CD4-positive, alpha-beta T cell treated with Interleukin-21 for 1 hour (primary cell): Measurements from ENCODE around the gene C11orf24.
"Not testable (repeated sequence)": the region's sequence is repeated elsewhere in the genome, so short reads cannot be mapped to it uniquely, and the experiment has no call there.

Experiments used
- DNase-seq: peaks from one replicate; pipeline ENCODE4 v3.0.0-alpha.2; 2020

Gene C11orf24

GRCh38 chr11:68298659-68299516 lies 27.1 kb upstream of the C11orf24 start:
- no peak for DNase-seq

DNA sequence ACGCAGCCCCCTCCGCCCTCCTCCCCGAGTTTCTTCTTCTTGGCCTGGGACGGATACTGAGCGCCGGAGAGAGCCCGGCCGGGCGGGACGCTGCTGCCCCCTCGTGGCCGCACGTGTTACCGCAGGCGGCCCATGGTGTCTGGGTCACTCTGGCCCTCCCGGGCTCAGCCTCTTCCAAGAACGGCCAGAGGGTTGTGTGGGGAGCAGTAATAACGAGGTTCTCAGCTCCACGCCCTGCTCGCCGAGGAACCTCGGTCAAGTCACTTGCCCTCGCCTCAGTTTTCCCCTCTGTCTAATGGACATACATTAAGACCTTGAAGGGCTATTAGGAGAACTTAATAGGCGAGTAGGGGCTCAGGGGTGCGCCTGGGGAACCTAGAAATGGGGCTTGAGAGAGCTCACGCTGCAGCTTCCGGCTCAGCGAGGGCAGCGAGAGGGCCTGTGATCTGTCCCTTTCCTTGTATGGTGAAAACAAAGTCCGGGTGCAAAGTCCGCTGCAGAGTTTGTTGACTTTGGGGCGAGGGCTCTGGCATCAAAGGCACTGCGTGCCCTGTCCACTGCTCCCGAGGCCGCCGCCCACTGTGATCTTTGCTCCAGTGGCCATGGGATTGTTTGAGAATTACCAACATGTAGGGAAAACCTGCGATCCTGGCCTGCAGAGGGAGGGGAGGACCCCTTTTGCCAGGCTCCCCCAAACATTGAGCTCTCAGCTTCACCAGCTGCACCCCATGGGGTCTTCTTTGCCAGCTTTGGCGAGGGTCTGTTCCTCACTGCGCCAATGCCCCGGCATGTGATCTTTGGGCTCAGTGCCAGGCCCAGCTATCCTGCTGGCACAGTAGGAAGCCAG lies 26.3 kb upstream of the C11orf24 start:
- peak; percentile 74 for DNase-seq

DNA sequence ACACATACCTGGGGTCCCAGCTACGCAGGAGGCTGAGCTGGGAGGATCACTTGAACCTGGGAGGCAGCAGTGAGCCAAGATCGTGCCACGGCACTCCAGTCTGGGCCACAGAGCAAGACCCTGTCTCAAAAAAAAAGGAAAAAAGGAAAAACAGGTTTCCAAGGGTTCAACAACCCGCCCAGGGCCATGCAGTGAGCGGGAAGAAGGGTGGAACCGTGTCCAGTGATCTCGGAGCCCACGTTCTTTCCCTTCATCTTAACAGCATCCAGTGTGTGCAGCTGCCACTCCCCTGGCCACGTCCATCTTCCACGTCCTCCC lies 25.7 kb upstream of the C11orf24 start:
- DNase-seq: no peak

GRCh38 chr11:68297052-68297378 lies 25.2 kb upstream of the C11orf24 start:
- no peak for DNase-seq

- DNase-seq: no peak
Measured at GRCh38 chr11:68296344-68297051, 24.7 kb upstream of the C11orf24 start.

- no peak for DNase-seq
Measured at GRCh38 chr11:68295940-68296339, 24.2 kb upstream of the C11orf24 start.

GRCh38 chr11:68295271-68295670 lies 23.5 kb upstream of the C11orf24 start:
- no peak for DNase-seq

DNA sequence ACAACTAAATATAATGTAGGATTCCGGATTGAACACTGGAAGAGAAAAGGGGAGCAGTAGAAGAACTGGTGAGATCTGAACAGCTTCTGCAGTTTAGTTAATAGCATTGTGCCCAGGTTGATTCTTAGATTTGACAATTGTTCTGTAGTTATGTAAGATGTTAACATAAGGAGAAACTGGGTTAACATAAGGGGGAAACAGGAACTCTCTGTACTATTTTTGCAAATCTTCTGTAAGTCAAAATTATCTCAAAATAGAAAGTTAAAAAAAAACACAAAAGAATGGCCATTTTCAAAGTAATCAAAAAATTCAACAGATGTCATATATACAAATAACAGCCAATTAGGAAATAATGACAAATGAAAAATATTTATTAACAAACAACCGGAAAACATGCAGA lies 21.9 kb upstream of the C11orf24 start:
- DNase-seq: no peak

GRCh38 chr11:68289456-68289855 lies 17.7 kb upstream of the C11orf24 start:
- DNase-seq: no peak

GRCh38 chr11:68287419-68287818 lies 15.6 kb upstream of the C11orf24 start:
- no peak for DNase-seq

GRCh38 chr11:68284588-68284987 lies 12.8 kb upstream of the C11orf24 start:
- not testable (repeated sequence) for DNase-seq

GRCh38 chr11:68282861-68283230 lies 11.1 kb upstream of the C11orf24 start:
- DNase-seq: no peak

DNA sequence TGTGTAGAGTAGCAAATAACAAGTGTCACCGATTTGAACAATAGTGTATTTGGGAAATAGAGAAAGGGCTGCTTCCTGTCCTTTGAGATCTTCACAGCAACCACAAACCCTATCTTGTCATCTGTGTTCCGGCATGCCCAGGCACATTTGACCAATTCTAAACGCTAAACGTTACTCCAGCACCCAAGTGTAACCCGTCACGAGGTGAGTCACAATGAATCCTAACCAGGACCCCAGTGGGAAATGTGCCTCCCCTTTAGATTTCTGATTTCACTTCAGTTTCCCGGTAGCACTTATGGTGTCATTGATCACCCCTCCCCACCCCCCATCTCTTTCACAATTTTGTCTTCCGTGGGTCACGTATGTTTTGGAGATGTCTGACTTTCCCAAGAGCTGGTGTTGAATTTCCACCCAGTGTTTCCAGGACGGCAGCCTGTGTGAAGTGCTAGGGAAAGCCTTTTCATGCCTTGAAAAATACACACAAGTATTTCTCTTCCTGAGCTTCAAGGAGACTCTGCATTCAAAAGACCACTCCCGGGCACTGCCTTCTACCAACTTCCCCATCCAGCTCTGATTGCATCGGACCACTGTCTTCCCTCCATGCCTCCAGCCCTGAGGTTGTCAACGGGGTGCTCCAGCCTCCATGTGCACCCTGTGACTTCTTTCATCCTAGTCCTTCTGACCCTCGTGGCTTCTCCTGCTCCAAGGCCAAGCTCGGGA lies 10.5 kb upstream of the C11orf24 start:
- peak; percentile 68 for DNase-seq

DNA sequence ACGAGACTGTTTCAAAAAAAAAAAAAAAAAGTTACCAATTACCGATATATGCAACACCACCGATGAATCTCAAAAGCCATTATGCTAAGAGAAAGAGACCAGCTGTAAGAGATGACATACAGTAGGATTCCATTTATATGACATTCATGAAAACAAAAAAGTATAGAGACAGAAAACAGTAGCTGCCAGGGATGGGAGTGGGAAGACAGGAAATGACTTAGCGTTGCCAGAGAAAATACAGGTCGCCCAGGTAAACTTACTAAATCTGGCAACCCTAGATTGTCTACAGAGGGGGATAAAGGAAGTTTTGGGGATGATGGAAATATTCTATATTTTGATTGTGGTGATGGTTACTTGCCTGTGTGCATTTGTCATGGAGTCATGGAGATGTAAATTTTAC lies 7.9 kb upstream of the C11orf24 start:
- DNase-seq: no peak

DNA sequence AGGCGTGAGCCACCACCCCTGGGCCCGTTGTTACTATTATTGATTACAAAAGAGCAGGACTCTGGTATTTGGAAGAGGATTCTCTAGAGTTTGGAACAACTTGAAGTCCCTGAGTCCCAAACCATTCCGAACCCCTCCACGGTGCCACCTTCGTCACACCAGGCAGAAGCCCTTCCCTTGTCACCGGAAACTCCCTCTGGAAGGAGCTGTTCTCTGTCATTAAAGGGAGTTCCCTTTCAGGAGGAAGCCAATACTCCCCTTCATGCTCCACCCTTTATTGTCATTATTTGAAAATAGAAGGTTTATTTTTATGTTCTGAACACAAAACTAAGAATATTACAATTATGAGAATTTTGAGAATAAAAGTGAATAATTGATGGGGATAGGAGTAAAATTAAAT lies 5.1 kb upstream of the C11orf24 start:
- no peak for DNase-seq

DNA sequence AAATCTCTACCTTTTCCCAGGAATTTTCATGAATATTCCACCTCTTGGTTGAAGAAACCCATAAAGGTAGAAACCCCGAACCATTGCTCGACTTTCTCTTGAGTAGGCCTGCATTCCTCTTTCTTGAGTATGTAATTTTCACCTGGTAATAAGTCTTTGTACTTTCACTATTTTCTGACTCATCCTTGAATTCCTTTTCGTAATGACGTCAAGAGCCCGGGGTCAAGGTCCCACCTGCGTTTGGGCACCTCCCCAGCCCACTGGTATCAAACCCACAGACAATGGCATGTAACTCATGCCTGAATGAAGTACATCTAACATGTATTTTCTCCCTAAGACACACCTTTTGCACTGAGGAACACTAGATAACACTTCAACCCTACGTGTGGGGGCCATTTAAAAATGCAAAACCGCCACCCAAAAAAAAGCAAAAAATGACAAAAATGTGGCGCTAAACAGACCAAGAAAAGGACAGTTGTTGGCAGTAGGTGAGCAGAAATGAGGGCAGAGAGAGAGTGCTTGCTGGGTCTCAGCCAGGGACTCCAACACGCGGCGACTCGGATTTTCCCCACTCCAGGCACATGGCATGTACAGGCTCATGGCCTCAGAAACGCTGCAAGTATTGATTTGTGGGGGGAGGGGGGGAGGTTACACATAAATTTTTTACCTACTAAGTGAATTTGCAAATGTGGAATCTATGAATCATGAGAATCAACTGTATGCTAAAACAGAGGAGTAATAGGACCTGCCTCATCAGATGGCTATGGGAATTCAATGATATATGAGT lies 4.1 kb upstream of the C11orf24 start:
- no peak for DNase-seq

DNA sequence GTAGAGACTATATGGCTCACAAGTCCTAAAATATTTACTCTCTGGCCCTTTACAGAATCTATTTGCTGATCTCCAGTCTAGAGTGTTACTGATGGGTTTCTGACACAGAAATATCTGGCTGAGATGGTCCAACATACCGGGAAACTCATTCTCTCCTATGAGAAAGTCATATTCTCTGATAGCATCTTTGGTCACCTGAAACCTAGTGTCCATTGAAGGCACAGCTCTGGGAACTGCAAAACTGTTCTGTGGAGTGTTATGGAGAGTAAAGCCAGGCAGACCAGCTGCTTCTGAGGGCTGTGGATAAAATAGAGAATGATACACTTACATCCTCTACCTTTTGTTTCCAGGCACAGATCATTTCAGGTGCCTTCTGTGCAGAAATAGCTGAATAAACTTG lies 2.5 kb upstream of the C11orf24 start:
- no peak for DNase-seq

DNA sequence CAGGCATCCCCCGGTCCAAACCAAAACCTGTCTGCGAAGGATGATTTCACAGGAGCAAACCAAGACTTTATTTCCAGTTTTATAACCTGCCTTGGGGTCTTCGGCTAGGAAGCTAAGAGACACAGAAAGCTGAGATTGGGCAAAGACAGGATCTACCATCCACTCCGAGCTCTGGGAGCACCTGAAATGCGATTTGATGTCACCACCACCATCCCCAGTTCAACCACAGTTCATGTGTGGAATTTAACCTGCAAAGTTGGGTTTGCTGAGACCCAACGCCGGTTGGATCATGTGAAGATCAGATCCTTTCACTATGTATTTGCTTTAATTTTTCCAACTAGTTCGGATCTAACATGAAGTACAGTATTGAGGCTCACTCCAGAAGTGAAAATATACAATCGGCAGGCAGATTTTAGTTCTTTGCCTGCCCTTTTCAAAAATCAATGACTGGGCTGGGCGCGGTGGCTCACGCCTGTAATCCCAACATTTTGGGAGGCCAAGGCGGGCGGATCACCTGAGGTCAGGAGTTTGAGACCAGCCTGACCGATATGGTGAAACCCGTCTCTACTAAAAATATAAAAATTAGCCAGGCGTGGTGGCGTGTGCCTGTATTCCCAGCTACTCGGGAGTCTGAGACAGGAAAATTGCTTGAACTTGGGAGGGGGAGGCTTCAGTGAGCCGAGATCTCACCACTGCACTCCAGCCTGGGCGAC lies 1.4 kb upstream of the C11orf24 start:
- DNase-seq: no peak

DNA sequence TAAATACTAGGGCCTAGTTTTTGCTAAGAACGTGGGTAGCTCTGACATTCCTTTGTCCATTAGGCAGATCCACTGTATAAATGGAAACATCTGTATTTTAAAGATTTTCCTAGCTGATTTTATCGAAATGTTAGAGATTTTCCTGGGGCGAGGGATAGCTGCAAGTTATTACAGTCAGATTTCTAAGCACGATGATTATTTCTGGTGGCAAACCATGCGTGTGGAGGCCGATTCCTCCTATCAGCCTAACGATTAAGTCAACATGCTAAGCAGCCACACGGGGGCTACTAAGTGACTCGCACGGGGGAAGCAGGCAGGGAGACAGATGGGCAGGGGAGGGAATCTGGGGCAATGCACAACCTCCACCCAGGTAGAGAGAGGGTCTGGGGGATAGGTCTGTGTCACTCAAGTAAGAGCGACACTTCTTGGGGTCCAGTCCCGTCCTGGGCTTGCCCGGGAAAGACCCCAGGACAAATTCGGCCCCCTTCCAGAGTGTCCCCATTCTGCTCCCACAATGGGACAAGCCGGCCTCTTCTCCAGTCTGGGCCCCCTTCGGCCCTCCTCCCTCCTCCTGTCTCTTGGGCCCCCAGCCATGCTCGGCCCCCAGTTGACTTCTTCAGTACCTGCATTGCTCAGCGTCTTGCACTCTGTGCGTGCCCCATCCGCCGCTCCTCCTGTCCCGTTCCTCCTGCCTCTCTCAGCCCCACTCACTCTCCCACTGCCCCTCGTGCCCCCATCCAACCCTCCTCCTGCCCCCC lies 571 bp downstream of the C11orf24 start:
- peak; percentile 70 for DNase-seq

DNA sequence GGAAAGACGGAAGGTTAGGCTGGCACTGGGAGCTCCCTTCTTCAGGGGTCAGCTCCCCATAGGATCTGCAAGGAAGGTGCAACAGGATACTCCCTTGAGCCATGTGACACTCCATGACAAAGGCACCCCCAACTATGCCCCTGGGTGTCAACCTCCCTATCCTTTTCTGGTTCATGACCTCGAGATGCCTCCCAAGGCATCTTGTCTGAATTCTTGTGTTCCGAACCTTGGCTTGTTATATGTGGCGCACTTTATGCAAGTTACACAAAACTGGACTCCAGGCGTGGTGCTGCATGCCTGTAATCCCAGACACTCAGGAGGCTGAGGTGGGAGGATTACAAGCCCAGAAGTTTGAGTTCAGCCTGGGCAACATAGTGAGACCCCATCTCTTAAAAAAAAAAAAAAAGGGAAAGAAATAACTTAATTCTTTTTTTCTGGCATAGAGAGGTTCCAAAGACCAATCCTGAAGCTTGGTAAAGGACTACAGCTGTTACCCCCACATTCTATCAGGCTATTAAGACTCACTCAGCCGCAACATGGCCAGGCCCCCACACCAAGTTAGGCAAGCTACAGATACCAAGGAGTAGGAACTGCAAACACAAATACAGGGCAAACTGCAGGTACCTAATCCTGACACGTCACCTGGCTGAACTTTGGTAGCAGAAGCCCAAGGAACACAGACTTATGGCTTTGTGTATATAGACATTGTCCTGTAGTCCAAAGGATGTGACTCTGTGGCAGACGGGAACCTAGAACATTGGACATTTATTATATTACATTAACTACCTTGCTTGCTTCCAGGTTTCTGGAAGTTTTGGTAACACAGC lies 1.4 kb downstream of the C11orf24 start:
- no peak for DNase-seq
